HepG2 (cell line): ENCODE measurements around the gene ELMOD3. TPM values are rescaled to one million over a fixed set of nuclear protein-coding genes. Genes with fewer than 3 reads are reported as not detected.
A peak's percentile ranks its signal among the peaks of the same experiment; 100 is the strongest.

Experiments used
- CHD2 ChIP-seq: IDR thresholded peaks from 2 replicates; pipeline ENCODE4 v1.6.1; 2011; ENCODE audit warnings: low read depth, low read length, improper control_type of control experiment
- EED ChIP-seq: sonication (generic); formaldehyde crosslinking; IDR thresholded peaks from 2 replicates; pipeline ENCODE4 v1.5.0; 2020; ENCODE audit warnings: mild to moderate bottlenecking, missing genetic modification reagents
- RFX5 ChIP-seq: IDR thresholded peaks from 2 replicates; pipeline ENCODE4 v1.6.1; 2011; ENCODE audit warnings: low read depth, low read length, improper control_type of control experiment
- SMARCE1 ChIP-seq: fragments of 450-650 bp; IDR thresholded peaks from 2 replicates; pipeline ENCODE4 v1.6.1; 2017; ENCODE audit warnings: borderline replicate concordance
- SMYD3 ChIP-seq: sonication (generic); formaldehyde crosslinking; IDR thresholded peaks from 2 replicates; pipeline ENCODE4 v1.8.1; 2023; ENCODE audit warnings: mild to moderate bottlenecking, missing genetic modification reagents
- TARDBP ChIP-seq: sonication (generic); formaldehyde crosslinking; IDR thresholded peaks from 2 replicates; pipeline ENCODE4 v1.8.0; 2022; ENCODE audit warnings: mild to moderate bottlenecking, missing genetic modification reagents
- ZFP37 ChIP-seq: sonication (generic); formaldehyde crosslinking; IDR thresholded peaks from 2 replicates; pipeline ENCODE4 v1.4.0; 2020; ENCODE audit warnings: missing genetic modification reagents, borderline replicate concordance
- ZNF709 ChIP-seq: sonication (generic); formaldehyde crosslinking; IDR thresholded peaks from 2 replicates; pipeline ENCODE4 v1.5.0; 2020; ENCODE audit warnings: mild to moderate bottlenecking, missing genetic modification reagents
- polyA plus RNA-seq, 8 experiments: library from polyadenylated mRNA; depleted of rRNA in 3 of 8; stranded (reverse) in 7 of 8; unstranded in 1 of 8; fragments of >200 nt; fragmentation: Illumina TruSeq in 4 of 8; extraction: Trizol in 4 of 8; gene quantifications; 2 replicates each; pipeline versions ENCODE4 v1.2.1 to v1.2.3, GENCODE V29; 2011 to 2016; ENCODE audit warnings: low read depth in 4 of 8, missing spikeins in 1 of 8, mixed read lengths in 1 of 8; ENCODE audit not compliant: insufficient read depth in 1 of 8
- total RNA-seq, 5 experiments: library from RNA; depleted of rRNA; stranded (reverse); fragments of >200 nt; fragmentation: Illumina TruSeq; extraction: Trizol; gene quantifications; 2 replicates each; pipeline ENCODE4 v1.2.3, GENCODE V29; 2016; ENCODE audit warnings: low read depth in 1 of 5
- TF ChIP-seq, protein P1 (sequence below): sonication (generic); formaldehyde crosslinking; IDR thresholded peaks from 2 replicates; pipeline ENCODE4 v1.4.0; 2020; ENCODE audit warnings: mild to moderate bottlenecking, missing genetic modification reagents
- TF ChIP-seq, protein P2 (sequence below): sonication (generic); formaldehyde crosslinking; IDR thresholded peaks from 2 replicates; pipeline ENCODE4 v1.8.0; 2022; ENCODE audit warnings: mild to moderate bottlenecking, missing genetic modification reagents, moderate library complexity
- TF ChIP-seq, protein P3 (sequence below): sonication (generic); formaldehyde crosslinking; IDR thresholded peaks from 2 replicates; pipeline ENCODE4 v1.5.0; 2020; ENCODE audit warnings: missing genetic modification reagents
- TF ChIP-seq, protein P4 (sequence below): sonication (generic); formaldehyde crosslinking; conservative IDR thresholded peaks from 2 replicates; pipeline ENCODE4 v1.8.1; 2023; ENCODE audit warnings: missing genetic modification reagents
- TF ChIP-seq, protein P5 (sequence below): IDR thresholded peaks from 2 replicates; pipeline ENCODE4 v1.6.1; 2018; ENCODE audit warnings: missing genetic modification reagents
- TF ChIP-seq, protein P6 (sequence below): sonication (generic); formaldehyde crosslinking; IDR thresholded peaks from 2 replicates; pipeline ENCODE4 v1.4.0; 2020; ENCODE audit warnings: low read depth, mild to moderate bottlenecking, missing genetic modification reagents

ELMOD3 gene
- total and polyA plus RNA-seq, 2 of the 13 experiments (the other 11 are each of a cell fraction or from before 2014, with no cell fraction given), result 13.3 to 19.5 TPM

DNA sequence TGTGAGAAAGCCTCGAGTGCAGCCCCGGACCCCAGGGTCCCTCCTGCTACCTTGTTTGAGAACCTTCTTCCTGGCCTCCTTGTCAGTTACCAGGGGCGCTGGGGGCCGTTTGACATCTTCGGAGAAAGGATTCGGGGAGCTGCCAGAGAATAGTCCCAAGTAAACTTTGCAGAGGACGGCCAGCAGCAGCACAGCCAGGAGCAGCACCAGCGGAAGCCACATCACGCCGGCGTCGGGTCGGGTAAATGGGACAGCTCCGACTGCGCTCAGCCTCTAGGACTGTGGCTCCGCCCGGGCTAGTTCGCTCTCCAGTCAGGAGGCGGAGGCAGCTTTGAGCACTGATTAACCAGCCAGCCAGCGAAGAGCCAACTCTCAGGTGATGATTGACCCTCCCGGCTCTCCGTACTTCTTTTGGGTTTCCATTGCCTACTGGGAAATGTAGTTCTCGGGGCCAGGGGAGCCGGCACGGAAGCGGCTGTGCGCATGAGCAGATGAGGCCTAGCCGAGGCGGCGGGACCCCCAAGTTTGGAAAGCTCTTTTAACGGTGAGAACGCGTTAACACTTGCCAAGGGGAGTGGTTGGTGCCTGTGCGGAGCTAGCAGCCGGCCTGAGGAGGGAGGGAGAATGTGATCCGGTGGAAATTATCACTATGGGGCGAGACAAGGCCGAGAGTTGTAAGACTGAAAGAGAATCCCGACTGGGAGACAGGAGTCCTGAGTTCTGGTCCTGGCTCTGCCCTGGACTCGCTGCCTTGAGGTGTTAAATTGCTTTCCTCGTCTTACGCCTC lies at the start of gene ELMOD3, which contains the start of gene RETSAT (continued):
- TF ChIP-seq ZFP37 (peak; percentile 39; the same call in 1 of the 2 replicates), SMARCE1 (no peak), RFX5 (peak; percentile 22; the same call in 1 of the 2 replicates), TARDBP (peak; percentile 83), CHD2 (peak; percentile 53), ZNF709 (CRISPR knock-in tag) (peak; percentile 96; the same call in 1 of the 2 replicates), SMYD3 (CRISPR knock-in tag) (0 out of 2 replicates have a peak, but pooled peaks have one; percentile 80), EED (CRISPR knock-in tag) (peak; percentile 91)
- TF ChIP-seq, protein P1, sequence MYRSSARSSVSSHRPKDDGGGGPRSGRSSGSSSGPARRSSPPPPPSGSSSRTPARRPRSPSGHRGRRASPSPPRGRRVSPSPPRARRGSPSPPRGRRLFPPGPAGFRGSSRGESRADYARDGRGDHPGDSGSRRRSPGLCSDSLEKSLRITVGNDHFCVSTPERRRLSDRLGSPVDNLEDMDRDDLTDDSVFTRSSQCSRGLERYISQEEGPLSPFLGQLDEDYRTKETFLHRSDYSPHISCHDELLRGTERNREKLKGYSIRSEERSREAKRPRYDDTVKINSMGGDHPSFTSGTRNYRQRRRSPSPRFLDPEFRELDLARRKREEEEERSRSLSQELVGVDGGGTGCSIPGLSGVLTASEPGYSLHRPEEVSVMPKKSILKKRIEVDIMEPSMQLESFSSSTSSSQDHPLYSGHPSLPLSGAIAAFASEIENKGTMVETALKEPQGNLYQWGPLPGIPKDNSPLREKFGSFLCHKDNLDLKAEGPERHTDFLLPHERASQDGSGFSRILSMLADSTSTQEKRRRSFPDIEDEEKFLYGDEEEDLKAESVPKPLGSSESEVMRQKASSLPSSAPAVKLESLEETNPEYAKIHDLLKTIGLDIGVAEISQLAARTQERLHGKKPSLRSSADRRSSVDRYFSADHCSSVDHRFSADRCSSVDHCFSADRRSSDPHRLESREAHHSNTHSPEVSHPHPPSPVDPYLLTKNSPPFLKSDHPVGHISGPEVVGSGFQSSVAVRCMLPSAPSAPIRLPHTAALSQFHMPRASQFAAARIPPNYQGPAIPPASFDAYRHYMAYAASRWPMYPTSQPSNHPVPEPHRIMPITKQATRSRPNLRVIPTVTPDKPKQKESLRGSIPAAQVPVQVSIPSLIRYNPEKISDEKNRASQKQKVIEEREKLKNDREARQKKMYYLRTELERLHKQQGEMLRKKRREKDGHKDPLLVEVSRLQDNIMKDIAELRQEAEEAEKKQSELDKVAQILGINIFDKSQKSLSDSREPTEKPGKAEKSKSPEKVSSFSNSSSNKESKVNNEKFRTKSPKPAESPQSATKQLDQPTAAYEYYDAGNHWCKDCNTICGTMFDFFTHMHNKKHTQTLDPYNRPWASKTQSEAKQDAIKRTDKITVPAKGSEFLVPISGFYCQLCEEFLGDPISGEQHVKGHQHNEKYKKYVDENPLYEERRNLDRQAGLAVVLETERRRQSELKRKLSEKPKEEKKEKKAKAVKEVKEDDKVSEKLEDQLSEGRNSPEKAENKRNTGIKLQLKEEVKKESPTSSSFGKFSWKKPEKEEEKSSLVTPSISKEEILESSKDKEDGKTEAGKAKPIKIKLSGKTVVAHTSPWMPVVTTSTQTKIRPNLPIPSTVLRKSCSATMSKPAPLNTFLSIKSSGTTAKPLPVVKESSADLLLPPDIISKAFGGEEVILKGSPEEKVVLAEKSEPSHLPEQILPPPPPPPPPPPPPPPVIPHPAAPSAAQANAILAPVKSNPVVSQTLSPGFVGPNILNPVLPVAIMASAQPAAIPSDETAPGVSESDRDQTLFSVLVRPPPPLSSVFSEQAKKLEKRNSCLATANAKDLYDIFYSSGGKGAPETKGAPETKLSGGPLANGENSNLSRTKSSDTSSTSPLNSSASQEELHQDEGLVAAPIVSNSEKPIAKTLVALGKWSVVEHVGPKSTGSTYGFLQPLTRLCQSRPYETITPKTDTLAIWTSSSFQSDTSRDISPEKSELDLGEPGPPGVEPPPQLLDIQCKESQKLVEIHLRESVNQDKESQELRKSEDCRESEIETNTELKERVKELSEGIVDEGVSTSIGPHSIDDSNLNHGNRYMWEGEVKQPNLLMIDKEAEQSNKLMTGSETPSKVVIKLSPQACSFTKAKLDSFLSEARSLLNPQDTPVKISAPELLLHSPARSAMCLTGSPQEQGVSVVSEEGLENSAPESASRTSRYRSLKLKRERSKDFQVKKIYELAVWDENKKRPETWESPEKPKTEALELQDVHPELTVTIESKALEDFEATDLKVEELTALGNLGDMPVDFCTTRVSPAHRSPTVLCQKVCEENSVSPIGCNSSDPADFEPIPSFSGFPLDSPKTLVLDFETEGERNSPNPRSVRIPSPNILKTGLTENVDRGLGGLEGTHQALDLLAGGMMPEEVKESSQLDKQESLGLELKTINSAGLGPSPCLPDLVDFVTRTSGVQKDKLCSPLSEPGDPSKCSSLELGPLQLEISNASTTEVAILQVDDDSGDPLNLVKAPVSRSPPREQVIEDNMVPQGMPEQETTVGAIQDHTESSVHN (CRISPR knock-in tag), result peak; percentile 95
- TF ChIP-seq, protein P2, sequence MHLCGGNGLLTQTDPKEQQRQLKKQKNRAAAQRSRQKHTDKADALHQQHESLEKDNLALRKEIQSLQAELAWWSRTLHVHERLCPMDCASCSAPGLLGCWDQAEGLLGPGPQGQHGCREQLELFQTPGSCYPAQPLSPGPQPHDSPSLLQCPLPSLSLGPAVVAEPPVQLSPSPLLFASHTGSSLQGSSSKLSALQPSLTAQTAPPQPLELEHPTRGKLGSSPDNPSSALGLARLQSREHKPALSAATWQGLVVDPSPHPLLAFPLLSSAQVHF (CRISPR knock-in tag), result no peak
- TF ChIP-seq, protein P3, sequence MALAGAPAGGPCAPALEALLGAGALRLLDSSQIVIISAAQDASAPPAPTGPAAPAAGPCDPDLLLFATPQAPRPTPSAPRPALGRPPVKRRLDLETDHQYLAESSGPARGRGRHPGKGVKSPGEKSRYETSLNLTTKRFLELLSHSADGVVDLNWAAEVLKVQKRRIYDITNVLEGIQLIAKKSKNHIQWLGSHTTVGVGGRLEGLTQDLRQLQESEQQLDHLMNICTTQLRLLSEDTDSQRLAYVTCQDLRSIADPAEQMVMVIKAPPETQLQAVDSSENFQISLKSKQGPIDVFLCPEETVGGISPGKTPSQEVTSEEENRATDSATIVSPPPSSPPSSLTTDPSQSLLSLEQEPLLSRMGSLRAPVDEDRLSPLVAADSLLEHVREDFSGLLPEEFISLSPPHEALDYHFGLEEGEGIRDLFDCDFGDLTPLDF (CRISPR knock-in tag), result peak; percentile 80; the same call in 1 of the 2 replicates
- TF ChIP-seq, protein P4, sequence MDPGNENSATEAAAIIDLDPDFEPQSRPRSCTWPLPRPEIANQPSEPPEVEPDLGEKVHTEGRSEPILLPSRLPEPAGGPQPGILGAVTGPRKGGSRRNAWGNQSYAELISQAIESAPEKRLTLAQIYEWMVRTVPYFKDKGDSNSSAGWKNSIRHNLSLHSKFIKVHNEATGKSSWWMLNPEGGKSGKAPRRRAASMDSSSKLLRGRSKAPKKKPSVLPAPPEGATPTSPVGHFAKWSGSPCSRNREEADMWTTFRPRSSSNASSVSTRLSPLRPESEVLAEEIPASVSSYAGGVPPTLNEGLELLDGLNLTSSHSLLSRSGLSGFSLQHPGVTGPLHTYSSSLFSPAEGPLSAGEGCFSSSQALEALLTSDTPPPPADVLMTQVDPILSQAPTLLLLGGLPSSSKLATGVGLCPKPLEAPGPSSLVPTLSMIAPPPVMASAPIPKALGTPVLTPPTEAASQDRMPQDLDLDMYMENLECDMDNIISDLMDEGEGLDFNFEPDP (CRISPR knock-in tag), result 0 out of 2 replicates have a peak, but pooled peaks have one; percentile 4
- TF ChIP-seq, protein P5, sequence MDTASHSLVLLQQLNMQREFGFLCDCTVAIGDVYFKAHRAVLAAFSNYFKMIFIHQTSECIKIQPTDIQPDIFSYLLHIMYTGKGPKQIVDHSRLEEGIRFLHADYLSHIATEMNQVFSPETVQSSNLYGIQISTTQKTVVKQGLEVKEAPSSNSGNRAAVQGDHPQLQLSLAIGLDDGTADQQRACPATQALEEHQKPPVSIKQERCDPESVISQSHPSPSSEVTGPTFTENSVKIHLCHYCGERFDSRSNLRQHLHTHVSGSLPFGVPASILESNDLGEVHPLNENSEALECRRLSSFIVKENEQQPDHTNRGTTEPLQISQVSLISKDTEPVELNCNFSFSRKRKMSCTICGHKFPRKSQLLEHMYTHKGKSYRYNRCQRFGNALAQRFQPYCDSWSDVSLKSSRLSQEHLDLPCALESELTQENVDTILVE (CRISPR knock-in tag), result peak; percentile 74
- TF ChIP-seq, protein P6, sequence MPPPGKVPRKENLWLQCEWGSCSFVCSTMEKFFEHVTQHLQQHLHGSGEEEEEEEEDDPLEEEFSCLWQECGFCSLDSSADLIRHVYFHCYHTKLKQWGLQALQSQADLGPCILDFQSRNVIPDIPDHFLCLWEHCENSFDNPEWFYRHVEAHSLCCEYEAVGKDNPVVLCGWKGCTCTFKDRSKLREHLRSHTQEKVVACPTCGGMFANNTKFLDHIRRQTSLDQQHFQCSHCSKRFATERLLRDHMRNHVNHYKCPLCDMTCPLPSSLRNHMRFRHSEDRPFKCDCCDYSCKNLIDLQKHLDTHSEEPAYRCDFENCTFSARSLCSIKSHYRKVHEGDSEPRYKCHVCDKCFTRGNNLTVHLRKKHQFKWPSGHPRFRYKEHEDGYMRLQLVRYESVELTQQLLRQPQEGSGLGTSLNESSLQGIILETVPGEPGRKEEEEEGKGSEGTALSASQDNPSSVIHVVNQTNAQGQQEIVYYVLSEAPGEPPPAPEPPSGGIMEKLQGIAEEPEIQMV (CRISPR knock-in tag), result peak; percentile 89; the same call in 1 of the 2 replicates
